HCT116 (cell line): ENCODE data around the gene ZNF516. TPM values are rescaled to one million over a fixed set of nuclear protein-coding genes. Genes with fewer than 3 reads are reported as not detected.

Experiments used
- ATAC-seq: fragments of 200-7000 bp; cut with Tn5 transposase; 2 replicates; pipeline ENCODE4 v1.9.1; 2020; ENCODE audit warnings: mild to moderate bottlenecking, moderate library complexity
- BruUV-seq: library from RNA; stranded (reverse); fragments of 400-500 nt; replicated peaks from 2 replicates; lab custom pipeline; 2021; lab: Mats Ljungman, UMichigan
- CTCF ChIA-PET: fragments of 300-600 bp; sonication (Branson Sonifier 250); formaldehyde crosslinking; loops from one replicate; lab custom pipeline; 2021; ENCODE audit warnings: antibody characterized with exemption; lab: Charles Lee
- POLR2A ChIA-PET: fragments of 300-600, 350-600 bp; sonication (Branson Sonifier 250); formaldehyde crosslinking; loops from one replicate; lab custom pipeline; 2021; ENCODE audit warnings: antibody characterized with exemption; lab: Charles Lee
- RAD21 ChIA-PET, 2 experiments: fragments of 300-600 bp; sonication (Branson Sonifier 250); formaldehyde crosslinking; loops; one replicate each; lab custom pipeline; 2023; ENCODE audit warnings: low total read pairs in 2 of 2; ENCODE audit not compliant: uncharacterized antibody in 2 of 2, unreplicated experiment in 2 of 2, low non-redundant PET in 1 of 2; lab: Charles Lee
- DNase-seq: peaks from one replicate; pipeline ENCODE4 v3.0.0-alpha.2; 2010; ENCODE audit warnings: low read depth, low spot score
- H2AFZ ChIP-seq: fragments of 200-600 bp; shearing (Covaris generic), sonication (generic); 2 replicates; pipeline ENCODE4 v1.6.1; 2017; ENCODE audit warnings: low read depth, mixed run types, mixed read lengths, antibody characterized with exemption, low read length; ENCODE audit not compliant: poor library complexity, severe bottlenecking
- H3K27ac ChIP-seq: 2 replicates; pipeline ENCODE4 v1.5.1; 2012; ENCODE audit warnings: low read depth, low read length
- H3K27me3 ChIP-seq: fragments of 200-600 bp; sonication (generic); 2 replicates; pipeline ENCODE4 v1.6.1; 2016; ENCODE audit warnings: mixed run types, low read length, mixed read lengths; ENCODE audit not compliant: insufficient read depth
- H3K36me3 ChIP-seq, 2 experiments: fragments of 200-500 bp in 1 of 2; fragments of 200-600 bp in 1 of 2; sonication (Bioruptor generic) in 1 of 2; sonication (generic) in 1 of 2; 2 replicates each; pipeline versions ENCODE4 v1.5.1 to v1.6.1; 2014 to 2016; ENCODE audit warnings: low read length in 2 of 2, inconsistent platforms in 1 of 2, mixed read lengths in 1 of 2, mixed run types in 1 of 2; ENCODE audit not compliant: insufficient read depth in 2 of 2, control insufficient read depth in 1 of 2
- H3K4me1 ChIP-seq, 2 experiments: fragments of 200-600 bp in 1 of 2; sonication (generic) in 1 of 2; 2 replicates each; pipeline versions ENCODE4 v1.5.1 to v1.6.1; 2012 to 2017; ENCODE audit warnings: low read length in 2 of 2, inconsistent platforms in 1 of 2, mild to moderate bottlenecking in 1 of 2, mixed read lengths in 1 of 2, mixed run types in 1 of 2, moderate library complexity in 1 of 2; ENCODE audit not compliant: insufficient read depth in 2 of 2, control insufficient read depth in 1 of 2
- H3K4me2 ChIP-seq: fragments of 200-600 bp; sonication (generic); 2 replicates; pipeline ENCODE4 v1.6.1; 2017; ENCODE audit warnings: mixed run types, low read length, mixed read lengths
- H3K4me3 ChIP-seq, 2 experiments: fragments of 200-600 bp in 1 of 2; sonication (generic) in 1 of 2; replicated peaks in 1 of 2; 2 replicates each; pipeline ENCODE4 v1.5.1; 2011 to 2016; ENCODE audit warnings: low read length in 2 of 2, control low read depth in 1 of 2, low read depth in 1 of 2, mild to moderate bottlenecking in 1 of 2, mixed read lengths in 1 of 2, mixed run types in 1 of 2
- H3K79me2 ChIP-seq: fragments of 200-600 bp; sonication (generic); 2 replicates; pipeline ENCODE4 v1.6.1; 2017; ENCODE audit warnings: mild to moderate bottlenecking, mixed run types, low read length, moderate library complexity, mixed read lengths; ENCODE audit not compliant: insufficient read depth
- H3K9ac ChIP-seq: fragments of 200-600 bp; sonication (generic); 2 replicates; pipeline ENCODE4 v1.6.1; 2016; ENCODE audit warnings: low read length, mixed read lengths
- H3K9me2 ChIP-seq: fragments of 200-600 bp; sonication (generic), shearing (Covaris generic); 2 replicates; pipeline ENCODE4 v1.6.1; 2017; ENCODE audit warnings: mixed run types, mild to moderate bottlenecking, moderate library complexity; ENCODE audit not compliant: insufficient read depth
- H3K9me3 ChIP-seq, 2 experiments: fragments of 200-500 bp in 1 of 2; fragments of 200-600 bp in 1 of 2; sonication (Bioruptor generic) in 1 of 2; sonication (generic) in 1 of 2; 2 replicates each; pipeline ENCODE4 v1.6.1; 2014 to 2017; ENCODE audit warnings: low read length in 2 of 2, mixed read lengths in 2 of 2, inconsistent platforms in 1 of 2, low read depth in 1 of 2, mild to moderate bottlenecking in 1 of 2, mixed run types in 1 of 2, moderate library complexity in 1 of 2; ENCODE audit not compliant: control insufficient read depth in 1 of 2, insufficient read depth in 1 of 2
- H4K20me1 ChIP-seq: fragments of 200-600 bp; sonication (generic), shearing (Covaris generic); 2 replicates; pipeline ENCODE4 v1.6.1; 2017; ENCODE audit warnings: mixed run types, mild to moderate bottlenecking, moderate library complexity; ENCODE audit not compliant: insufficient read depth
- EZH2phosphoT487 ChIP-seq: fragments of 200-600 bp; IDR thresholded peaks from 2 replicates; pipeline ENCODE4 v1.6.1; 2018; ENCODE audit warnings: antibody characterized with exemption, borderline replicate concordance
- FOSL1 ChIP-seq: IDR thresholded peaks from 2 replicates; pipeline ENCODE4 v1.6.1; 2012; ENCODE audit warnings: low read depth
- JUND ChIP-seq: IDR thresholded peaks from 2 replicates; pipeline ENCODE4 v1.6.1; 2012
- POLR2A ChIP-seq: IDR thresholded peaks from 2 replicates; pipeline ENCODE4 v1.7.0; 2011; ENCODE audit warnings: borderline replicate concordance; ENCODE audit not compliant: insufficient read depth, insufficient read length; ENCODE audit errors: extremely low read depth
- REST ChIP-seq: IDR thresholded peaks from 2 replicates; pipeline ENCODE4 v1.6.1; 2012; ENCODE audit warnings: low read depth
- SIN3A ChIP-seq: IDR thresholded peaks from 2 replicates; pipeline ENCODE4 v1.6.1; 2012; ENCODE audit warnings: low read depth
- SRF ChIP-seq: IDR thresholded peaks from 2 replicates; pipeline ENCODE4 v1.6.1; 2012; ENCODE audit warnings: low read depth
- intact Hi-C: fragments of 100-400 bp; cut with micrococcal nuclease; formaldehyde crosslinking; loops from 2 replicates; pipeline ENCODE4 v1.10.0; 2022
- total RNA-seq: library from RNA; stranded (reverse); gene quantifications from one replicate; pipeline ENCODE4 v1.2.1, GENCODE V29; 2021; ENCODE audit not compliant: unreplicated experiment

The ZNF516 gene
- total RNA-seq, 1 experiment from 2014 or later, result 32.0 TPM

- no TSS peak for BruUV-seq
- no peak for ATAC-seq
- POLR2A ChIA-PET, result no interaction called here
- TF ChIP-seq REST, result no peak
- no peak for TF ChIP-seq SIN3A
- TF ChIP-seq SRF, result no peak
- TF ChIP-seq JUND, result no peak
- TF ChIP-seq POLR2A, result no peak
- no peak for TF ChIP-seq FOSL1
- TF ChIP-seq EZH2phosphoT487, result no peak
- TF ChIP-seq, all 23 proteins: peak for 0
- ChIA-PET CTCF (no interaction called here), RAD21 (no interaction called here)
- intact Hi-C loops, result no loop called here
- H3K4me1 ChIP-seq, result peaks cover 0 to 3% of the 10 kb centered on the region in 2 experiments; a peak in 1 of 4 replicates
- no peak overlapping the region for H3K9ac ChIP-seq
- H3K4me3 ChIP-seq, result no peak overlapping the region
- no peaks in the 10 kb centered on the region for H4K20me1 ChIP-seq
- no peaks in the 10 kb centered on the region for H3K27me3 ChIP-seq
- no peaks in the 10 kb centered on the region for H3K9me2 ChIP-seq
- no peak for DNase-seq
- H3K36me3 ChIP-seq, result no peaks in the 10 kb centered on the region
- no peaks in the 10 kb centered on the region for H3K9me3 ChIP-seq
- H3K79me2 ChIP-seq, result no peaks in the 10 kb centered on the region; the same call in 1 of the 2 replicates
- H3K4me2 ChIP-seq, result no peak overlapping the region
- no peak overlapping the region for H3K27ac ChIP-seq
- no peak overlapping the region for H2AFZ ChIP-seq
Measured at GRCh38 chr18:76431437-76432273, 63.4 kb downstream of the ZNF516 start.
